ENCODE results near the gene PTTG1IP2. TPM values are rescaled to one million over a fixed set of nuclear protein-coding genes. Genes with fewer than 3 reads are reported as not detected.

PTTG1IP2 gene
- total RNA-seq (ENCODE audit: low replicate concordance), result not detected in 2 replicates

DNA sequence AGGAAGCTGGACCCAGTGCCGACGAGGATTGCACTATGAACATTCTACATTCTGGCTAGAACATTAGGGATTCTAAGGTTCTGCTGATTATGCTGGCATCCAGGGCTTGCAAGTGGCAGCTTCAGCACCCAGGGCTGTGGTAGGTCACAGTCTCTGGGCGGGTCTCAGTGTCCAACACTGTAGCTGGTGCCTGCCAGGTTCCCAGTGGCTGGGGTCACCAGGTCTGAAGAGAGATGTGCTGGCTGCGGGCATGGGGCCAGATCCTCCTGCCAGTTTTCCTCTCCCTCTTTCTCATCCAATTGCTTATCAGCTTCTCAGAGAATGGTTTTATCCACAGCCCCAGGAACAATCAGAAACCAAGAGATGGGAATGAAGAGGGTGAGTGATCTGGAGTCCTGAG, at the start of gene PTTG1IP2:
Gene PTTG1IP2, plus strand, starts transcription at position 86 of the 400 bp plus-strand sequence. Its CDS starts 148 bp downstream, at position 234.

Other genes starting within 250 kb of the PTTG1IP2 start
- gene CFAP69, start 224.5 kb upstream of the PTTG1IP2 start, total RNA-seq (ENCODE audit: low replicate concordance), result 3.7 and 19.4 TPM in 2 replicates
- gene FAM237B, start 148.3 kb upstream of the PTTG1IP2 start, total RNA-seq (ENCODE audit: low replicate concordance), result not detected in 2 replicates
- 11.5 and 17.9 TPM in 2 replicates for gene GTPBP10, start 122.9 kb upstream of the PTTG1IP2 start, total RNA-seq (ENCODE audit: low replicate concordance)
- gene CLDN12, start 66.2 kb upstream of the PTTG1IP2 start, total RNA-seq (ENCODE audit: low replicate concordance), result 21.2 and 36.4 TPM in 2 replicates
- 28.7 and 54.0 TPM in 2 replicates for gene CDK14, start 126.7 kb downstream of the PTTG1IP2 start, total RNA-seq (ENCODE audit: low replicate concordance)